Stomach (tissue), 4 donors: ENCODE data around the gene DNAH1.

Experiments
- POLR2A ChIP-seq, 4 donors: fragments of 450-650 bp; IDR thresholded peaks; one replicate each; pipeline ENCODE4 v1.6.1; 2016; ENCODE audit warnings: antibody characterized with exemption in 4 of 4, control low read depth in 2 of 4, mild to moderate bottlenecking in 1 of 4, moderate library complexity in 1 of 4
- POLR2AphosphoS5 ChIP-seq, 3 donors: sonication (generic); formaldehyde crosslinking; IDR thresholded peaks; one replicate each; pipeline ENCODE4 v1.6.1; 2016; ENCODE audit warnings: antibody characterized with exemption in 3 of 3
- TF ChIP-seq, protein P1 (sequence below), 7 experiments: fragments of 450-650 bp in 4 of 7; fragments of 200-600 bp in 3 of 7; sonication (generic) in 3 of 7; IDR thresholded peaks; one replicate each; pipeline ENCODE4 v1.5.1; 2016 to 2019; ENCODE audit warnings: antibody characterized with exemption in 7 of 7, control low read depth in 2 of 7, mild to moderate bottlenecking in 1 of 7

DNA sequence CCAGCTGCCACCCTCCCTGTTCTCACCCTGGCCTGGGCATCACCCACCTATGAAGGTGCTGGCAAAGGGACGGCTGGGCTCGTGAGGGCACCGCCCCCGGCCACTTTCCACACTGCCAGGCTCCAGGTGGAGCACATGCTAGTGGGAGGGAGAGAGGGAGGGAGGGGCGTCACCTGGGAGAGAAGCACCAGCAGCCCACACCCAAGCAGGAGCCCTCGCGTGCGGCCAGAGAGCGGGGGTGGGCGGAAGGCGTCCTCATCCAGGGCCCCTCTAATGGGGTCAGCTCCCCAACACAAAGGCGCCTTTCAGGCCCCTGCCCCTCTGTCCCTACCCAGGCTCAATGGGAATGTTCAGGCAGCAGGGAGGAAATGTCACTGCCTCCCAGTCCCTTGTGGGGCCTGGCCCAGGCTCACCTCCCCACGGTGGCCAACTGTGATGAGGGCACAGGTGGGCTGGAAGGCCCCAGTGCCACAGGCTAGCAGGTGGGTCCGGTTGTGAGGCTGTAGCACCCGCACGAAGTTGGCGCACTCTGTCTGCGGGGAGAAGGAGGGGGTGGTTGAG, 125.7 kb downstream of the DNAH1 start:
- TF ChIP-seq, protein P1, sequence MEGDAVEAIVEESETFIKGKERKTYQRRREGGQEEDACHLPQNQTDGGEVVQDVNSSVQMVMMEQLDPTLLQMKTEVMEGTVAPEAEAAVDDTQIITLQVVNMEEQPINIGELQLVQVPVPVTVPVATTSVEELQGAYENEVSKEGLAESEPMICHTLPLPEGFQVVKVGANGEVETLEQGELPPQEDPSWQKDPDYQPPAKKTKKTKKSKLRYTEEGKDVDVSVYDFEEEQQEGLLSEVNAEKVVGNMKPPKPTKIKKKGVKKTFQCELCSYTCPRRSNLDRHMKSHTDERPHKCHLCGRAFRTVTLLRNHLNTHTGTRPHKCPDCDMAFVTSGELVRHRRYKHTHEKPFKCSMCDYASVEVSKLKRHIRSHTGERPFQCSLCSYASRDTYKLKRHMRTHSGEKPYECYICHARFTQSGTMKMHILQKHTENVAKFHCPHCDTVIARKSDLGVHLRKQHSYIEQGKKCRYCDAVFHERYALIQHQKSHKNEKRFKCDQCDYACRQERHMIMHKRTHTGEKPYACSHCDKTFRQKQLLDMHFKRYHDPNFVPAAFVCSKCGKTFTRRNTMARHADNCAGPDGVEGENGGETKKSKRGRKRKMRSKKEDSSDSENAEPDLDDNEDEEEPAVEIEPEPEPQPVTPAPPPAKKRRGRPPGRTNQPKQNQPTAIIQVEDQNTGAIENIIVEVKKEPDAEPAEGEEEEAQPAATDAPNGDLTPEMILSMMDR (IDR thresholded peaks at IDR 0.05): no peak
- TF ChIP-seq POLR2AphosphoS5 (IDR thresholded peaks at IDR 0.05) (no peak), POLR2A (IDR thresholded peaks at IDR 0.05) (no peak)
